CD4-positive, alpha-beta T cell treated with Interferon alpha-2 for 1 hour (primary cell): ENCODE results near the gene PDK3.

Experiments
- DNase-seq, 2 donors: peaks; one replicate each; pipeline ENCODE4 v3.0.0-alpha.2; 2020 to 2022

Gene PDK3

GRCh38 chrX:24464836-24465531 lies at the start of gene PDK3:
Gene PDK3 (plus strand): TSS chrX:24465286. CDS start chrX:24465456, 170 bp downstream.
- DNase-seq: peak; percentile 89 to 91

- DNase-seq: no peak
These were observed 49.2 kb upstream of the PDK3 start for GRCh38 chrX:24415921-24416320.

GRCh38 chrX:24423960-24424359 lies 41.1 kb upstream of the PDK3 start:
- DNase-seq: no peak

GRCh38 chrX:24424948-24425347 lies 40.1 kb upstream of the PDK3 start:
- DNase-seq: no peak

GRCh38 chrX:24425806-24426205 lies 39.3 kb upstream of the PDK3 start:
- DNase-seq: no peak

- DNase-seq: peak in 1 of 2 donors; percentile 46
These were observed 38.7 kb upstream of the PDK3 start for GRCh38 chrX:24426340-24426913.

- no peak for DNase-seq
These were observed 38.0 kb upstream of the PDK3 start for GRCh38 chrX:24426921-24427746.

GRCh38 chrX:24427747-24428019 lies 37.4 kb upstream of the PDK3 start:
- DNase-seq: no peak

- no peak for DNase-seq
These were observed 36.6 kb upstream of the PDK3 start for GRCh38 chrX:24428516-24428915.

GRCh38 chrX:24435060-24435459 lies 30.0 kb upstream of the PDK3 start:
- no peak for DNase-seq

- DNase-seq: no peak
These were observed 21.2 kb upstream of the PDK3 start for GRCh38 chrX:24443918-24444317.

GRCh38 chrX:24444645-24445044 lies 20.4 kb upstream of the PDK3 start:
- no peak for DNase-seq

- DNase-seq: no peak
These were observed 16.3 kb upstream of the PDK3 start for GRCh38 chrX:24448762-24449250.

GRCh38 chrX:24463077-24463476 lies 2.0 kb upstream of the PDK3 start:
- no peak for DNase-seq

- DNase-seq: no peak
These were observed 619 bp upstream of the PDK3 start for GRCh38 chrX:24464498-24464835.

GRCh38 chrX:24465532-24465865 lies 413 bp downstream of the PDK3 start:
- peak in 1 of 2 donors; percentile 43 for DNase-seq

- DNase-seq: no peak
These were observed 939 bp downstream of the PDK3 start for GRCh38 chrX:24466025-24466424.

GRCh38 chrX:24468245-24468644 lies 3.2 kb downstream of the PDK3 start:
- no peak for DNase-seq

GRCh38 chrX:24471808-24472207 lies 6.7 kb downstream of the PDK3 start:
- no peak for DNase-seq

- no peak for DNase-seq
These were observed 10.4 kb downstream of the PDK3 start for GRCh38 chrX:24475480-24475879.

- no peak for DNase-seq
These were observed 13.4 kb downstream of the PDK3 start for GRCh38 chrX:24478509-24478908.

- peak; percentile 85 to 89 for DNase-seq
These were observed 14.8 kb downstream of the PDK3 start for GRCh38 chrX:24479924-24480323.

GRCh38 chrX:24480400-24480865 lies 15.3 kb downstream of the PDK3 start:
- peak; percentile 16 to 64 for DNase-seq

GRCh38 chrX:24482823-24483415 lies 17.8 kb downstream of the PDK3 start:
- DNase-seq: no peak
